ENCODE measurements around the gene ZNF2. TPM values are rescaled to one million over a fixed set of nuclear protein-coding genes. Genes with fewer than 3 reads are reported as not detected.
"Not testable (repeated sequence)": the region's sequence is repeated elsewhere in the genome, so short reads cannot be mapped to it uniquely, and the experiment has no call there.

Gene ZNF2
- total RNA-seq, 1 donor from 2014 or later = 3.9 TPM

- H3K4me1 Mint-ChIP-seq (ENCODE audit: low read depth) = peaks cover 41% of the 10 kb centered on the region
- peak overlapping the region; percentile 99 for H3K4me3 Mint-ChIP-seq
- intact Hi-C loops (cut with micrococcal nuclease) = loop anchor here (1.0 to 10.0 kb wide), 2 partner anchors 9 to 91 kb away; no protein-coding TSS in a partner anchor
- H3K36me3 Mint-ChIP-seq (ENCODE audit: low read depth) = peaks cover 13% of the 10 kb centered on the region
- H3K9me3 Mint-ChIP-seq = peaks cover 5% of the 10 kb centered on the region
- no peaks in the 10 kb centered on the region for H3K27me3 Mint-ChIP-seq (ENCODE audit: insufficient read depth)
- peak overlapping the region; percentile 92 for H3K27ac Mint-ChIP-seq
- DNase-seq (ENCODE audit: low spot score) = no peak
These were observed 605 bp downstream of the ZNF2 start for GRCh38 chr2:95166065-95166763.

GRCh38 chr2:95171902-95172301 is 6.3 kb downstream of the ZNF2 start:
- H3K27ac Mint-ChIP-seq = no peak overlapping the region
- H3K36me3 Mint-ChIP-seq (ENCODE audit: low read depth) = peaks cover 3% of the 10 kb centered on the region
- H3K9me3 Mint-ChIP-seq = peaks cover 14% of the 10 kb centered on the region
- no peaks in the 10 kb centered on the region for H3K27me3 Mint-ChIP-seq (ENCODE audit: insufficient read depth)
- no peak for DNase-seq (ENCODE audit: low spot score)
- H3K4me1 Mint-ChIP-seq (ENCODE audit: low read depth) = no peaks in the 10 kb centered on the region
- intact Hi-C loops (cut with micrococcal nuclease) = no loop called here
- no peak overlapping the region for H3K4me3 Mint-ChIP-seq

GRCh38 chr2:95174031-95174542 is 8.5 kb downstream of the ZNF2 start:
- Mint-ChIP-seq H3K4me3 (no peak overlapping the region), H3K9me3 (peaks cover 18% of the 10 kb centered on the region), H3K4me1 (ENCODE audit: low read depth) (no peaks in the 10 kb centered on the region), H3K36me3 (ENCODE audit: low read depth) (peaks cover 18% of the 10 kb centered on the region), H3K27me3 (ENCODE audit: insufficient read depth) (no peaks in the 10 kb centered on the region), H3K27ac (no peak overlapping the region)
- intact Hi-C loops (cut with micrococcal nuclease) = no loop called here
- DNase-seq (ENCODE audit: low spot score) = no peak

- DNase-seq (ENCODE audit: low spot score) = no peak
- no peak overlapping the region for H3K4me3 Mint-ChIP-seq
- no peaks in the 10 kb centered on the region for H3K27me3 Mint-ChIP-seq (ENCODE audit: insufficient read depth)
- H3K4me1 Mint-ChIP-seq (ENCODE audit: low read depth) = no peaks in the 10 kb centered on the region
- peaks cover 44% of the 10 kb centered on the region for H3K9me3 Mint-ChIP-seq
- H3K36me3 Mint-ChIP-seq (ENCODE audit: low read depth) = peaks cover 56% of the 10 kb centered on the region
- H3K27ac Mint-ChIP-seq = no peak overlapping the region
- intact Hi-C loops (cut with micrococcal nuclease) = no loop called here
These were observed 13.8 kb downstream of the ZNF2 start for GRCh38 chr2:95179451-95179850.

- no peak for DNase-seq (ENCODE audit: low spot score)
- intact Hi-C loops (cut with micrococcal nuclease) = no loop called here
- Mint-ChIP-seq H3K27me3 (ENCODE audit: insufficient read depth) (peaks cover 1% of the 10 kb centered on the region), H3K9me3 (peaks cover 46% of the 10 kb centered on the region), H3K36me3 (ENCODE audit: low read depth) (peaks cover 56% of the 10 kb centered on the region), H3K4me1 (ENCODE audit: low read depth) (no peaks in the 10 kb centered on the region), H3K4me3 (no peak overlapping the region), H3K27ac (no peak overlapping the region)
These were observed 16.2 kb downstream of the ZNF2 start for GRCh38 chr2:95181774-95182173.

- intact Hi-C loops (cut with micrococcal nuclease) = no loop called here
- Mint-ChIP-seq H3K4me1 (ENCODE audit: low read depth) (no peaks in the 10 kb centered on the region), H3K36me3 (ENCODE audit: low read depth) (peaks cover 30% of the 10 kb centered on the region), H3K27ac (no peak overlapping the region), H3K9me3 (peaks cover 39% of the 10 kb centered on the region), H3K27me3 (ENCODE audit: insufficient read depth) (peaks cover 1% of the 10 kb centered on the region), H3K4me3 (no peak overlapping the region)
- DNase-seq (ENCODE audit: low spot score) = no peak
These were observed 19.6 kb downstream of the ZNF2 start for GRCh38 chr2:95185197-95185596.

GRCh38 chr2:95185973-95186372 is 20.4 kb downstream of the ZNF2 start:
- Mint-ChIP-seq H3K4me1 (ENCODE audit: low read depth) (no peaks in the 10 kb centered on the region), H3K27me3 (ENCODE audit: insufficient read depth) (peaks cover 1% of the 10 kb centered on the region), H3K36me3 (ENCODE audit: low read depth) (peaks cover 24% of the 10 kb centered on the region), H3K4me3 (no peak overlapping the region), H3K9me3 (peaks cover 34% of the 10 kb centered on the region), H3K27ac (no peak overlapping the region)
- DNase-seq (ENCODE audit: low spot score) = no peak
- intact Hi-C loops (cut with micrococcal nuclease) = no loop called here

GRCh38 chr2:95192956-95193355 is 27.3 kb downstream of the ZNF2 start:
- H3K4me3 Mint-ChIP-seq; H3K4me1 Mint-ChIP-seq (ENCODE audit: low read depth); intact Hi-C loops (cut with micrococcal nuclease); H3K36me3 Mint-ChIP-seq (ENCODE audit: low read depth); H3K27ac Mint-ChIP-seq; H3K27me3 Mint-ChIP-seq (ENCODE audit: insufficient read depth); H3K9me3 Mint-ChIP-seq: not testable (repeated sequence)
- DNase-seq (ENCODE audit: low spot score) = peak; percentile 24

- intact Hi-C loops (cut with micrococcal nuclease) = no loop called here
- Mint-ChIP-seq H3K4me1 (ENCODE audit: low read depth) (peaks cover 21% of the 10 kb centered on the region), H3K27ac (no peak overlapping the region)
These were observed 38.3 kb downstream of the ZNF2 start for GRCh38 chr2:95203911-95204310.

GRCh38 chr2:95204396-95204795 is 38.8 kb downstream of the ZNF2 start:
- Mint-ChIP-seq H3K36me3 (ENCODE audit: low read depth) (peaks cover 12% of the 10 kb centered on the region), H3K27ac (no peak overlapping the region), H3K27me3 (ENCODE audit: insufficient read depth) (no peaks in the 10 kb centered on the region), H3K4me1 (ENCODE audit: low read depth) (peaks cover 26% of the 10 kb centered on the region), H3K9me3 (peaks cover 18% of the 10 kb centered on the region), H3K4me3 (no peak overlapping the region)
- DNase-seq (ENCODE audit: low spot score) = no peak
- intact Hi-C loops (cut with micrococcal nuclease) = no loop called here

More at GRCh38 chr2:95203911-95204310, 38.3 kb downstream of the ZNF2 start:
- Mint-ChIP-seq H3K9me3 (peaks cover 13% of the 10 kb centered on the region), H3K4me3 (no peak overlapping the region), H3K36me3 (ENCODE audit: low read depth) (peaks cover 7% of the 10 kb centered on the region), H3K27me3 (ENCODE audit: insufficient read depth) (no peaks in the 10 kb centered on the region)
- DNase-seq (ENCODE audit: low spot score) = no peak

GRCh38 chr2:95206096-95206495 is 40.5 kb downstream of the ZNF2 start:
- Mint-ChIP-seq H3K27me3 (ENCODE audit: insufficient read depth) (no peaks in the 10 kb centered on the region), H3K4me3 (peak overlapping the region; percentile 90), H3K36me3 (ENCODE audit: low read depth) (peaks cover 22% of the 10 kb centered on the region), H3K9me3 (peaks cover 30% of the 10 kb centered on the region), H3K27ac (no peak overlapping the region), H3K4me1 (ENCODE audit: low read depth) (peaks cover 30% of the 10 kb centered on the region)
- no peak for DNase-seq (ENCODE audit: low spot score)
- intact Hi-C loops (cut with micrococcal nuclease) = loop anchor here (2.0 kb wide), 1 partner anchor 197 kb away; the partner anchor contains the start of gene FAHD2A

GRCh38 chr2:95207111-95207961 is 41.7 kb downstream of the ZNF2 start, which contains the start of gene ZNF892:
ZNF892 (plus strand) TSS chr2:95207521; CDS start chr2:95207816, 295 bp downstream.
- H3K27ac Mint-ChIP-seq = peak within 1 kb of the TSS; percentile 54
- peaks cover 32% of the 10 kb centered on the region for H3K36me3 Mint-ChIP-seq (ENCODE audit: low read depth)
- intact Hi-C loops (cut with micrococcal nuclease) = loop anchor here (1.0 to 2.0 kb wide), 5 partner anchors 42 to 195 kb away; partner anchors contain the start of genes FAHD2A, MRPS5 and ZNF2
- peaks cover 40% of the 10 kb centered on the region for H3K9me3 Mint-ChIP-seq
- DNase-seq (ENCODE audit: low spot score) = peak; percentile 74
- H3K4me1 Mint-ChIP-seq (ENCODE audit: low read depth) = peaks cover 30% of the 10 kb centered on the region
- peak within 1 kb of the TSS; percentile 90 for H3K4me3 Mint-ChIP-seq
- no peaks in the 10 kb centered on the region for H3K27me3 Mint-ChIP-seq (ENCODE audit: insufficient read depth)

- H3K9me3 Mint-ChIP-seq = peaks cover 47% of the 10 kb centered on the region
- DNase-seq (ENCODE audit: low spot score) = no peak
- H3K4me1 Mint-ChIP-seq (ENCODE audit: low read depth) = peaks cover 30% of the 10 kb centered on the region
- intact Hi-C loops (cut with micrococcal nuclease) = no loop called here
- peak overlapping the region; percentile 90 for H3K4me3 Mint-ChIP-seq
- H3K27ac Mint-ChIP-seq = peak overlapping the region; percentile 9
- H3K27me3 Mint-ChIP-seq (ENCODE audit: insufficient read depth) = no peaks in the 10 kb centered on the region
- peaks cover 38% of the 10 kb centered on the region for H3K36me3 Mint-ChIP-seq (ENCODE audit: low read depth)
These were observed 42.5 kb downstream of the ZNF2 start for GRCh38 chr2:95208106-95208505.

Measured in activated T-helper 1 cell treated with anti-CD3 and anti-CD28 coated beads, Interleukin-12 subunit alpha, Interleukin-12 subunit beta, Interleukin-2, Interleukin-4 antibody, amounts not matched to agents 30 ng/mL and 10 ng/mL and 1 ng/mL, durations not matched to agents 14 hours and 24 hours and 36 hours (primary cell).